Ishikawa (cell line): ENCODE measurements around the gene CCDC97.

Experiments
- CEBPB ChIP-seq: IDR thresholded peaks from 2 replicates; pipeline ENCODE4 v1.6.1; 2012
- CREB1 ChIP-seq: IDR thresholded peaks from 2 replicates; pipeline ENCODE4 v1.6.1; 2012; ENCODE audit warnings: low read depth
- EGR1 ChIP-seq: IDR thresholded peaks from 2 replicates; pipeline ENCODE4 v1.6.1; 2012
- EP300 ChIP-seq: IDR thresholded peaks from 2 replicates; pipeline ENCODE4 v1.6.1; 2012; ENCODE audit warnings: borderline replicate concordance
- FOXM1 ChIP-seq: IDR thresholded peaks from 2 replicates; pipeline ENCODE4 v1.6.1; 2012; ENCODE audit warnings: low read depth, borderline replicate concordance
- NFIC ChIP-seq: IDR thresholded peaks from 2 replicates; pipeline ENCODE4 v1.6.1; 2012
- RAD21 ChIP-seq: IDR thresholded peaks from 2 replicates; pipeline ENCODE4 v1.6.1; 2012; ENCODE audit warnings: low read depth
- TAF1 ChIP-seq: IDR thresholded peaks from 2 replicates; pipeline ENCODE4 v1.6.1; 2012; ENCODE audit warnings: low read depth, mild to moderate bottlenecking
- TCF12 ChIP-seq: IDR thresholded peaks from 2 replicates; pipeline ENCODE4 v1.6.1; 2012; ENCODE audit warnings: low read depth
- TEAD4 ChIP-seq: IDR thresholded peaks from 2 replicates; pipeline ENCODE4 v1.6.1; 2012
- YY1 ChIP-seq: IDR thresholded peaks from 2 replicates; pipeline ENCODE4 v1.6.1; 2012; ENCODE audit warnings: low read depth
- ZBTB7A ChIP-seq: IDR thresholded peaks from 2 replicates; pipeline ENCODE4 v1.6.1; 2012; ENCODE audit warnings: low read depth
- TF ChIP-seq, protein P1 (sequence below): IDR thresholded peaks from 2 replicates; pipeline ENCODE4 v1.6.1; 2012
- TF ChIP-seq, protein P2 (sequence below): IDR thresholded peaks from 2 replicates; pipeline ENCODE4 v1.6.1; 2012
- TF ChIP-seq, protein P3 (sequence below): IDR thresholded peaks from 2 replicates; pipeline ENCODE4 v1.6.1; 2012; ENCODE audit warnings: low read depth, mild to moderate bottlenecking

The CCDC97 gene

DNA sequence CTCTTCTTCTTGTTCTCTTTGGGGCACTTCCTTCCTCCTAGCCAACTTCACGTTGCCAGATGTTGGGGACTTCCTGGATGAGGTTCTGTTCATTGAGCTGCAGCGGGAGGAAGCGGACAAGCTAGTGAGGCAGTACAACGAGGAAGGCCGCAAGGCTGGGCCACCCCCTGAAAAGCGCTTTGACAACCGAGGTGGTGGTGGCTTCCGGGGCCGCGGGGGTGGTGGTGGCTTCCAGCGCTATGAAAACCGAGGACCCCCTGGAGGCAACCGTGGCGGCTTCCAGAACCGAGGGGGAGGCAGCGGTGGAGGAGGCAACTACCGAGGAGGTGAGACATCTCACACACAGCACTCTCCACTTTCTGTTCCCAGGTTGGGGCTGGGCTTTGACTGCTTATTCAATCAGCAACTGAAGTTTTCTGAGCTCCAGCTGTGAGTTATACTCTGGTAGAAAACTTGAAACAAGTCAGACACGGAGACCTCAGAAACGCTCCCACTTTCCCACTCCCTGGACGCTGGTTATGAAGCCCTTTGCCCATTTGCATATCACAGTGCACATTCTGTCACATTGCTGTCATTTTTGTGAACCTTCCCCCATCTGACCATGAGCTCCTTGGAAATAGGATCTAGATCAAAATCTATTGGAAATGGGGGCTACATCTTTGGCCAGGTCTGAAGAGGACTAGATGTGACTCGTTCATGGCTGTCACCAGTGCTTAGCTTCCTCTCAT is 7.2 kb upstream of the CCDC97 start:
- TF ChIP-seq FOXM1 (no peak), TCF12 (no peak), RAD21 (no peak), YY1 (no peak), EP300 (no peak), CEBPB (no peak), ZBTB7A (no peak), EGR1 (no peak), TEAD4 (no peak), NFIC (no peak), TAF1 (no peak), CREB1 (no peak)
- TF ChIP-seq, protein P1, sequence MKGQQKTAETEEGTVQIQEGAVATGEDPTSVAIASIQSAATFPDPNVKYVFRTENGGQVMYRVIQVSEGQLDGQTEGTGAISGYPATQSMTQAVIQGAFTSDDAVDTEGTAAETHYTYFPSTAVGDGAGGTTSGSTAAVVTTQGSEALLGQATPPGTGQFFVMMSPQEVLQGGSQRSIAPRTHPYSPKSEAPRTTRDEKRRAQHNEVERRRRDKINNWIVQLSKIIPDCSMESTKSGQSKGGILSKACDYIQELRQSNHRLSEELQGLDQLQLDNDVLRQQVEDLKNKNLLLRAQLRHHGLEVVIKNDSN, result no peak
- TF ChIP-seq, protein P2, sequence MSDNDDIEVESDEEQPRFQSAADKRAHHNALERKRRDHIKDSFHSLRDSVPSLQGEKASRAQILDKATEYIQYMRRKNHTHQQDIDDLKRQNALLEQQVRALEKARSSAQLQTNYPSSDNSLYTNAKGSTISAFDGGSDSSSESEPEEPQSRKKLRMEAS, result no peak
- TF ChIP-seq, protein P3, sequence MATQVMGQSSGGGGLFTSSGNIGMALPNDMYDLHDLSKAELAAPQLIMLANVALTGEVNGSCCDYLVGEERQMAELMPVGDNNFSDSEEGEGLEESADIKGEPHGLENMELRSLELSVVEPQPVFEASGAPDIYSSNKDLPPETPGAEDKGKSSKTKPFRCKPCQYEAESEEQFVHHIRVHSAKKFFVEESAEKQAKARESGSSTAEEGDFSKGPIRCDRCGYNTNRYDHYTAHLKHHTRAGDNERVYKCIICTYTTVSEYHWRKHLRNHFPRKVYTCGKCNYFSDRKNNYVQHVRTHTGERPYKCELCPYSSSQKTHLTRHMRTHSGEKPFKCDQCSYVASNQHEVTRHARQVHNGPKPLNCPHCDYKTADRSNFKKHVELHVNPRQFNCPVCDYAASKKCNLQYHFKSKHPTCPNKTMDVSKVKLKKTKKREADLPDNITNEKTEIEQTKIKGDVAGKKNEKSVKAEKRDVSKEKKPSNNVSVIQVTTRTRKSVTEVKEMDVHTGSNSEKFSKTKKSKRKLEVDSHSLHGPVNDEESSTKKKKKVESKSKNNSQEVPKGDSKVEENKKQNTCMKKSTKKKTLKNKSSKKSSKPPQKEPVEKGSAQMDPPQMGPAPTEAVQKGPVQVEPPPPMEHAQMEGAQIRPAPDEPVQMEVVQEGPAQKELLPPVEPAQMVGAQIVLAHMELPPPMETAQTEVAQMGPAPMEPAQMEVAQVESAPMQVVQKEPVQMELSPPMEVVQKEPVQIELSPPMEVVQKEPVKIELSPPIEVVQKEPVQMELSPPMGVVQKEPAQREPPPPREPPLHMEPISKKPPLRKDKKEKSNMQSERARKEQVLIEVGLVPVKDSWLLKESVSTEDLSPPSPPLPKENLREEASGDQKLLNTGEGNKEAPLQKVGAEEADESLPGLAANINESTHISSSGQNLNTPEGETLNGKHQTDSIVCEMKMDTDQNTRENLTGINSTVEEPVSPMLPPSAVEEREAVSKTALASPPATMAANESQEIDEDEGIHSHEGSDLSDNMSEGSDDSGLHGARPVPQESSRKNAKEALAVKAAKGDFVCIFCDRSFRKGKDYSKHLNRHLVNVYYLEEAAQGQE, result no peak

GRCh38 chr19:41303954-41304353 is 6.0 kb upstream of the CCDC97 start:
- TF ChIP-seq RAD21 (no peak), CREB1 (no peak)

DNA sequence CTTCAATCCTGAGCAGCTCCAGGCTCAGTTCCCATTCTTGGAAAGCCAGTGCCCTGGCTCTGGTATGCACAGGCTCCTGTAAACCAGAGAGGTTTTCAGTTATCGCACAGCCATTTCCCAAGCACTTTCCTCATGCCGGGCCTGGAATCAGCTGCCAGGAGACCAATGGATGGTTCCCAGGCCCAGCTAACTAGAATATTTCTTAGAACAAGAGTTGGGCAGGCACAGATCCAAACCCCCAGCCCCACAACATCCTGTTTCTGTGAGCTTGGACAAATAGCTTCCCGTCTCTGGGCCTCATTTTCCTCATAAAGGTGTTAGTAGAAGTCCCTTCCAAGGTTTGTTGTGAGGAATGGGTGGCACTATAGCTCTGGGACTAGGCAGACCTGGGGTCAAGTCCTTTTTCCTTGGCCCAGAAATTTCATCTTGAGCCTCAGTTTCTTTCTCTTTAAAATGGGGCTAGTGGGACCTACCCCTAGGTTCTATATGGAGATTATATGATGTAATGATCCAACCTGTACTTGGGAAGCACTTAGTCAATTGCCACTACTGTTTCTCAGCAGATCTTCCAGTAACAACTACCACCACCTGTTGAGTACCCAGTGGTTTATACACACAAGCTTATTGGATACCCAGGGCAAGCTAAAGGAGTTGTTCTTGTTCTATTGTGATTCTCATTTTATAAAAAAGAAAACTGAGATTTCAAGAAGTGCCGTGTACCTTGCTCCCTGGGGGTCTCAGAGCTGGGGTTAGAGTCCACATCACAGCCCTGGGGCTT is 5.1 kb upstream of the CCDC97 start:
- TF ChIP-seq FOXM1 (no peak), EGR1 (no peak), YY1 (no peak), ZBTB7A (no peak), RAD21 (no peak)

DNA sequence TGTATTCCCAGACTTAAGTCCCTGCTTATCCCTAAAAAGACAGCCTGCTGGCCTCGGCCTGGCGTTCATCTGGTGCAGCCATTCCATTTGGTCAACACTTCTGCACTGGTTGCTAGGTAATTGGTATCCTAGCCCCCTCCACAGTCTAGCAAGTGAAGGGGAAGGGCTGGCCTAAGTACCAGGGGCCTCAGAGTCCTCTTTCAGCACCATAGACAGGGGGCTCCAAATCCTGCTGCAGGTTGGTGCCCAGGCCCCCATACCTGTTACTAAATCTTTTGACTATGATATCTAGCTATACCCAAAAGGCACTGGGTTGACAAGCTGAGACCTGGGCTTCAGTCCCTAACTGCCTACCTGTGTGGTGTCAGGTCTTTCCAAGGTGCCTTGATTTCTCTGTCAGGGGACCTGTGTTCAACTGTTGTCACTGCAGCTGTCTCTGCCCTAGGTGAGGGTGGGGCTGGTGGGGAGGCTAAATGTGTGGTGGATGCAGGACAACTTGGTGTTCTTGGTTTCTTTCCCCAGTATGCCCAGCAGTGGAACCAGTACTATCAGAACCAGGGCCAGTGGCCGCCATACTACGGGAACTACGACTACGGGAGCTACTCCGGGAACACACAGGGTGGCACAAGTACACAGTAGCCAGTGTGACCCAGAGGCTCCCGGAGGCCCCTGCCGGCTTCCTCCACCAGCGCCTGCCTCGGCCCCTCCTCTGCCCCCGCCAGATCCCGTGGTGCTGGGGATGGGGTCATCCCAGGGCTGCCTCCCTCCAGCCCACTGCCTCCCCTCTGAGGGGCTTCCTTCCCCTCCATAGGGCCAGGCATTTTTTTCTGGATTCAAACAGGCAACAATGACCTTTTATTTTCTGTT is 3.8 kb upstream of the CCDC97 start:
- no peak for TF ChIP-seq FOXM1
- TF ChIP-seq, protein P3, result peak; percentile 49; the same call in 1 of the 2 replicates

- TF ChIP-seq ZBTB7A, result no peak
- no peak for TF ChIP-seq CREB1
- no peak for TF ChIP-seq YY1
- TF ChIP-seq TAF1, result no peak
- TF ChIP-seq, protein P1, result no peak
- TF ChIP-seq, protein P3, result no peak
- no peak for TF ChIP-seq TEAD4
- no peak for TF ChIP-seq CEBPB
- no peak for TF ChIP-seq TCF12
- no peak for TF ChIP-seq FOXM1
- TF ChIP-seq NFIC, result no peak
- TF ChIP-seq RAD21, result no peak
- TF ChIP-seq, protein P2, result no peak
- no peak for TF ChIP-seq EGR1
These were observed 2.7 kb upstream of the CCDC97 start for GRCh38 chr19:41307090-41307875.
